ENCODE measurements around the gene FHOD3.

DNA sequence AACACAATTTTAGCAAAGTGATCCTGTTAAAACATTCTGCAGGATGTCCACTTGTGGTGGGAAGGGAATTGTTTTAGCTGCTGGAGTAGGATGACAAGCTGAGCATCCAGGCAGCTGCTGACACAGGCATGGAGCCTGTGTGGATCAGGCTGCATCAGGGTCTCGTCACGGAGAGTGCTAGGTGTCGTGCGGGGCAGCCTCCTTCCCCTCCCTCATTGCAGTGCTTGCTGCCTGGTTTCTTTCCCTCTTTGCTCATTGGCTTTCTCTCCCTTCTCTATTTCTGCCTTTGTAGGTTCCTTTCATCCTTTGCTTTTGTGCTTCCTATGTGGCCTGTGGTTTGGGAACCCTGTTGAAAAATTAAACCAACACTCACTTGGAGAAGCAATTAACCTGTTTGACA lies 358.4 kb downstream of the FHOD3 start:
- TF ChIP-seq, protein P1, sequence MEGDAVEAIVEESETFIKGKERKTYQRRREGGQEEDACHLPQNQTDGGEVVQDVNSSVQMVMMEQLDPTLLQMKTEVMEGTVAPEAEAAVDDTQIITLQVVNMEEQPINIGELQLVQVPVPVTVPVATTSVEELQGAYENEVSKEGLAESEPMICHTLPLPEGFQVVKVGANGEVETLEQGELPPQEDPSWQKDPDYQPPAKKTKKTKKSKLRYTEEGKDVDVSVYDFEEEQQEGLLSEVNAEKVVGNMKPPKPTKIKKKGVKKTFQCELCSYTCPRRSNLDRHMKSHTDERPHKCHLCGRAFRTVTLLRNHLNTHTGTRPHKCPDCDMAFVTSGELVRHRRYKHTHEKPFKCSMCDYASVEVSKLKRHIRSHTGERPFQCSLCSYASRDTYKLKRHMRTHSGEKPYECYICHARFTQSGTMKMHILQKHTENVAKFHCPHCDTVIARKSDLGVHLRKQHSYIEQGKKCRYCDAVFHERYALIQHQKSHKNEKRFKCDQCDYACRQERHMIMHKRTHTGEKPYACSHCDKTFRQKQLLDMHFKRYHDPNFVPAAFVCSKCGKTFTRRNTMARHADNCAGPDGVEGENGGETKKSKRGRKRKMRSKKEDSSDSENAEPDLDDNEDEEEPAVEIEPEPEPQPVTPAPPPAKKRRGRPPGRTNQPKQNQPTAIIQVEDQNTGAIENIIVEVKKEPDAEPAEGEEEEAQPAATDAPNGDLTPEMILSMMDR (IDR thresholded peaks at IDR 0.05): no peak
- TF ChIP-seq POLR2A (IDR thresholded peaks at IDR 0.05): no peak
